OCI-LY3 (cell line): ENCODE results near the gene FAM228B.

Source experiments
- H2AFZ ChIP-seq: fragments of 200-600, 300-600 bp; shearing (Covaris generic); 2 replicates; pipeline ENCODE4 v1.6.0; 2014; ENCODE audit warnings: antibody characterized with exemption, low read depth, low read length
- H3K27ac ChIP-seq: fragments of 200-600, 300-600 bp; sonication (generic); 2 replicates; pipeline ENCODE4 v1.5.1; 2014; ENCODE audit warnings: mild to moderate bottlenecking, low read length, moderate library complexity, mixed read lengths
- H3K27me3 ChIP-seq: fragments of 200-600, 300-600 bp; sonication (generic); 2 replicates; pipeline ENCODE4 v1.6.1; 2014; ENCODE audit warnings: low read depth, low read length, mixed read lengths
- H3K36me3 ChIP-seq: fragments of 200-600, 300-600 bp; sonication (generic); replicated peaks from 2 replicates; pipeline ENCODE3; 2014; ENCODE audit warnings: low read depth, low read length, mixed read lengths
- H3K4me1 ChIP-seq: fragments of 300-600, 200-600 bp; sonication (generic); 2 replicates; pipeline ENCODE4 v1.6.1; 2014; ENCODE audit warnings: low read length, mixed read lengths
- H3K4me2 ChIP-seq: fragments of 200-600, 300-600 bp; sonication (generic); 2 replicates; pipeline ENCODE4 v1.6.1; 2014; ENCODE audit warnings: low read length, mixed read lengths
- H3K4me3 ChIP-seq: fragments of 300-600, 200-600 bp; sonication (generic); 2 replicates; pipeline ENCODE4 v1.5.1; 2014; ENCODE audit warnings: antibody characterized with exemption, mild to moderate bottlenecking, low read length, moderate library complexity
- H3K79me2 ChIP-seq: fragments of 300-600, 200-600 bp; shearing (Covaris generic); 2 replicates; pipeline ENCODE4 v1.6.1; 2014; ENCODE audit warnings: mild to moderate bottlenecking, low read length, mixed read lengths
- H3K9ac ChIP-seq: fragments of 300-600, 200-600 bp; shearing (Covaris generic); 2 replicates; pipeline ENCODE4 v1.6.0; 2014; ENCODE audit warnings: mild to moderate bottlenecking, low read length, moderate library complexity
- H3K9me3 ChIP-seq: fragments of 200-600, 300-600 bp; shearing (Covaris generic); 2 replicates; pipeline ENCODE4 v1.6.1; 2014; ENCODE audit warnings: low read length, mixed read lengths; ENCODE audit not compliant: insufficient read depth
- H4K20me1 ChIP-seq: fragments of 200-600, 300-600 bp; sonication (generic); 2 replicates; pipeline ENCODE4 v1.6.1; 2016; ENCODE audit warnings: low read length, mixed read lengths; ENCODE audit not compliant: insufficient read depth
- CTCF ChIP-seq: fragments of 200-600, 300-600 bp; sonication (generic); IDR thresholded peaks from 2 replicates; pipeline ENCODE4 v1.5.1; 2014; ENCODE audit warnings: antibody characterized with exemption, low read length, low read depth
- EZH2phosphoT487 ChIP-seq: fragments of 200-600 bp; shearing (Covaris generic); IDR thresholded peaks from 2 replicates; pipeline ENCODE4 v1.6.1; 2018; ENCODE audit warnings: antibody characterized with exemption, mixed run types, low read depth

FAM228B gene

GRCh38 chr2:24153478-24153877 is 30.2 kb downstream of the FAM228B start:
- TF ChIP-seq EZH2phosphoT487 (no peak), CTCF (no peak)
- no peak overlapping the region for H3K4me3 ChIP-seq
- no peaks in the 10 kb centered on the region for H3K27me3 ChIP-seq
- no peak overlapping the region for H3K27ac ChIP-seq
- no peak overlapping the region for H3K9ac ChIP-seq
- no peaks in the 10 kb centered on the region for H3K9me3 ChIP-seq
- no peak overlapping the region for H2AFZ ChIP-seq
- H3K4me2 ChIP-seq, result no peak overlapping the region
- H3K79me2 ChIP-seq, result no peaks in the 10 kb centered on the region
- no peaks in the 10 kb centered on the region for H3K36me3 ChIP-seq
- H3K4me1 ChIP-seq, result no peaks in the 10 kb centered on the region
- H4K20me1 ChIP-seq, result no peaks in the 10 kb centered on the region

GRCh38 chr2:24158131-24158530 is 34.9 kb downstream of the FAM228B start:
- Histone ChIP-seq H3K79me2 (no peaks in the 10 kb centered on the region), H3K4me2 (no peak overlapping the region), H3K36me3 (no peaks in the 10 kb centered on the region), H3K4me3 (no peak overlapping the region), H4K20me1 (no peaks in the 10 kb centered on the region), H3K4me1 (no peaks in the 10 kb centered on the region), H3K9ac (no peak overlapping the region), H3K27me3 (no peaks in the 10 kb centered on the region), H3K9me3 (no peaks in the 10 kb centered on the region), H3K27ac (no peak overlapping the region), H2AFZ (no peak overlapping the region)
- TF ChIP-seq EZH2phosphoT487 (no peak), CTCF (no peak)

GRCh38 chr2:24159708-24160107 is 36.4 kb downstream of the FAM228B start:
- H3K9me3 ChIP-seq, result no peaks in the 10 kb centered on the region
- no peak overlapping the region for H3K4me3 ChIP-seq
- H3K4me1 ChIP-seq, result peaks cover 8% of the 10 kb centered on the region
- H3K4me2 ChIP-seq, result no peak overlapping the region
- H4K20me1 ChIP-seq, result no peaks in the 10 kb centered on the region
- no peaks in the 10 kb centered on the region for H3K79me2 ChIP-seq
- TF ChIP-seq CTCF (no peak), EZH2phosphoT487 (no peak)
- H3K9ac ChIP-seq, result no peak overlapping the region
- H3K27me3 ChIP-seq, result no peaks in the 10 kb centered on the region
- H3K27ac ChIP-seq, result no peak overlapping the region
- no peak overlapping the region for H2AFZ ChIP-seq
- H3K36me3 ChIP-seq, result no peaks in the 10 kb centered on the region

- Histone ChIP-seq H3K4me3 (no peak overlapping the region), H3K9me3 (no peaks in the 10 kb centered on the region), H3K79me2 (no peaks in the 10 kb centered on the region), H3K36me3 (no peaks in the 10 kb centered on the region), H3K4me1 (peaks cover 12% of the 10 kb centered on the region), H3K27me3 (no peaks in the 10 kb centered on the region), H4K20me1 (no peaks in the 10 kb centered on the region), H2AFZ (no peak overlapping the region), H3K4me2 (no peak overlapping the region), H3K9ac (no peak overlapping the region), H3K27ac (no peak overlapping the region)
- TF ChIP-seq EZH2phosphoT487 (no peak), CTCF (no peak)
Observed at GRCh38 chr2:24160761-24161160, 37.5 kb downstream of the FAM228B start.
